ENCODE measurements around the gene KCNIP3.

KCNIP3 gene

DNA sequence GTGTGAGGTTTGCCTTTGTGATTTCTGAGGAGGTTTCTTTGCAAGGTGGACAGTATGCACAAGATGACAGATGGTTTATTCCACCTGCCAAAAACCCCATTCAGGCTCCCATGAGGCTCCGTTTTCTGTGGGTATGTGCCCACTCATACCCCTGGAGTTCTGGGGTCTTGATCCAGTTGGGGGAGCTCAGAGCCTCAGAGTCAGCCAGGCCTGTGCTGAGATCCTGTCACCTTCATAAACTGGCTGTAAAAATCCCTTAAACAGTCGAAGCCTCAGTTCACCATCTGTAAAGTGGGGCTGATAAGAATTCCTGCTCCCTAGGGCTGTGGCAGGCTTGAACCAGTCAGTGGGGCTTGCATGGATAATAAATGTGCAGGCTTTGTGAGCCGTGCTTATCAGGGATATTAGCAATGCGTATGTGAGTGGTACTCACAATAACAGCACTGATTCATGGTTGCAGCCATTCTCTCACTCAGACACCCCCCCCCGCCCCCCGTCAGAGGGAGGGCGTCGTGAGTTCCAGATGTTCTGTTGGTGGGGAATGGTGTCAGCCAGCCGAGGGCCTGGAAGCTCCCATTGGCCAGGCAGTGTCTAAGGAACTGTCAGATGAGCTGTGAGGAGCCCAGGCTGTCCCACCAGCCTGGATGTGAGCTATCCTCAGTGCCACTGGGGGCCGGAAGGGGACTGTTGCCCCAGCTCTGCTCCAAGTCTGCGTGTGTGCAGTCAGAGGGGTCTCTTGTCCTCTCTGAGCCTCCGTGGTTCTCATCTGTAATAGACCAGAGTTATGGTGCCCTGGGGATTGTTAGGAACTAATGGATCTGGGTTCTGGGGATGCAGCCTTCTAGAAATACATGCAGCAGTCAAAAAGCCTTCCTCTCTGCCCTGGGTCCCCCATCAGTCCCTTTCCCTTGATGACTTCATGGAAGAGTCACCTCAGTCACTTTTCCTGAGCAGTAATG, 51.7 kb downstream of the KCNIP3 start:
- no peaks in the 10 kb centered on the region for H3K4me1 ChIP-seq
- H3K27me3 ChIP-seq = peaks cover 26% of the 10 kb centered on the region
- DNase-seq = no peak
- no peaks in the 10 kb centered on the region for H3K36me3 ChIP-seq
- TF ChIP-seq, protein P1, sequence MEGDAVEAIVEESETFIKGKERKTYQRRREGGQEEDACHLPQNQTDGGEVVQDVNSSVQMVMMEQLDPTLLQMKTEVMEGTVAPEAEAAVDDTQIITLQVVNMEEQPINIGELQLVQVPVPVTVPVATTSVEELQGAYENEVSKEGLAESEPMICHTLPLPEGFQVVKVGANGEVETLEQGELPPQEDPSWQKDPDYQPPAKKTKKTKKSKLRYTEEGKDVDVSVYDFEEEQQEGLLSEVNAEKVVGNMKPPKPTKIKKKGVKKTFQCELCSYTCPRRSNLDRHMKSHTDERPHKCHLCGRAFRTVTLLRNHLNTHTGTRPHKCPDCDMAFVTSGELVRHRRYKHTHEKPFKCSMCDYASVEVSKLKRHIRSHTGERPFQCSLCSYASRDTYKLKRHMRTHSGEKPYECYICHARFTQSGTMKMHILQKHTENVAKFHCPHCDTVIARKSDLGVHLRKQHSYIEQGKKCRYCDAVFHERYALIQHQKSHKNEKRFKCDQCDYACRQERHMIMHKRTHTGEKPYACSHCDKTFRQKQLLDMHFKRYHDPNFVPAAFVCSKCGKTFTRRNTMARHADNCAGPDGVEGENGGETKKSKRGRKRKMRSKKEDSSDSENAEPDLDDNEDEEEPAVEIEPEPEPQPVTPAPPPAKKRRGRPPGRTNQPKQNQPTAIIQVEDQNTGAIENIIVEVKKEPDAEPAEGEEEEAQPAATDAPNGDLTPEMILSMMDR (IDR thresholded peaks at IDR 0.05; ENCODE audit: low read depth, low read length) = no peak
- no peak overlapping the region for H3K4me3 ChIP-seq (ENCODE audit: low read depth, low read length)
- H3K9me3 ChIP-seq = no peaks in the 10 kb centered on the region

GRCh38 chr2:95349568-95350322, 52.6 kb downstream of the KCNIP3 start:
- TF ChIP-seq, protein P1 (IDR thresholded peaks at IDR 0.05; ENCODE audit: low read depth, low read length) = no peak
- H3K36me3 ChIP-seq = no peaks in the 10 kb centered on the region
- H3K27me3 ChIP-seq = peaks cover 26% of the 10 kb centered on the region
- no peaks in the 10 kb centered on the region for H3K9me3 ChIP-seq
- H3K4me1 ChIP-seq = no peaks in the 10 kb centered on the region
- DNase-seq = no peak
- H3K4me3 ChIP-seq (ENCODE audit: low read depth, low read length) = no peak overlapping the region

- Histone ChIP-seq H3K27me3 (peaks cover 20% of the 10 kb centered on the region), H3K9me3 (no peaks in the 10 kb centered on the region), H3K4me1 (no peaks in the 10 kb centered on the region), H3K4me3 (ENCODE audit: low read depth, low read length) (no peak overlapping the region), H3K36me3 (no peaks in the 10 kb centered on the region)
- no peak for DNase-seq
- TF ChIP-seq, protein P1 (IDR thresholded peaks at IDR 0.05; ENCODE audit: low read depth, low read length) = no peak
Measured at GRCh38 chr2:95350368-95350767, 53.2 kb downstream of the KCNIP3 start.

DNA sequence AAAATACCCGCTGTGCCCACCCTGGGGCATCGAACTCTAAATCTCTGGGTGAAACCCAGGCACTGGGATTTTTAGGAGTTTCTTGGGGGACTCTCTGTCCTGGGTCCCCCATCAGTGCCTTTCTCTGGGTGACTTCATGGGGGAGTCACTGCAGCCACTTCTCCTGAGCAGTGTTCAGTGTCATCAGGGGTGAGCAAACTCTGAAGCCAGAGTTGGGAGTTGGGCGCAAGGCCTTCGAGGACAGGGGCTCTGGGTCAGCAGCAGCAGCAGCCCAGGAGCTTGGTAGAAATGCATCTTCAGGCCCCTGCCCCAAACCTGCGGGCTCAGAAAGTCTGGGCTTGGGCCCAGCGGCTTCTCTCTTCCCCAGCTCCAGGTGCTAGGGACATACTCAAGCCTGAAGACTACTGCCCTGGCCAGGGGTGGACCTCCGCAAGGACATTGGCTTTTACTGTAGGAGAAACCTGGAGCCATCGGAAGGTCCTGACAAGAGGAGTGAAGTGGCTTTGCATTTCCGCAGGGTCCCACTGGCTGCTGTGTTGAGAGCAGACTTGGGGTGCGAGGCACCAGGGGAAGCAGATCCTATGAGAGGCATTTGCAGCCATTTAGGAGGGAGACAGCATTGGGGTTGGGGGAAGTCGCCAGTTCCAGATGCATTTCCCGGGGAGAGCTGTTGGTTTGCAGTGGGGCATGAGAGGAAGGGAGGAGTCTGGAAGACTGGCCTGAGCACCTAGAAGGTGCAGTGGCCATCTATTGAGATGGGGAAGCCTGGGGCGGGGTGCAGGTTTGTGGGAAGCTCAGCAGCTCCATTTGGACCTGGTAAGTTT, 53.8 kb downstream of the KCNIP3 start:
- H3K9me3 ChIP-seq = no peaks in the 10 kb centered on the region
- no peaks in the 10 kb centered on the region for H3K36me3 ChIP-seq
- no peaks in the 10 kb centered on the region for H3K4me1 ChIP-seq
- TF ChIP-seq, protein P1 (IDR thresholded peaks at IDR 0.05; ENCODE audit: low read depth, low read length) = no peak
- DNase-seq = no peak
- H3K27me3 ChIP-seq = peaks cover 14% of the 10 kb centered on the region
- no peak overlapping the region for H3K4me3 ChIP-seq (ENCODE audit: low read depth, low read length)

GRCh38 chr2:95351598-95351915, 54.4 kb downstream of the KCNIP3 start:
- H3K27me3 ChIP-seq = peaks cover 11% of the 10 kb centered on the region
- no peaks in the 10 kb centered on the region for H3K36me3 ChIP-seq
- TF ChIP-seq, protein P1 (IDR thresholded peaks at IDR 0.05; ENCODE audit: low read depth, low read length) = no peak
- H3K4me1 ChIP-seq = no peaks in the 10 kb centered on the region
- DNase-seq = no peak
- H3K9me3 ChIP-seq = no peaks in the 10 kb centered on the region
- no peak overlapping the region for H3K4me3 ChIP-seq (ENCODE audit: low read depth, low read length)

All from BE2C (cell line).